Fibroblast of lung (primary cell): ENCODE measurements around the gene CTNNA1. TPM values are rescaled to one million over a fixed set of nuclear protein-coding genes. Genes with fewer than 3 reads are reported as not detected.

ENCODE experiments used
- DNase-seq, 2 donors: peaks; one replicate each; pipeline versions ENCODE4 v3.0.0 to v3.0.0-alpha.2; 2010; ENCODE audit warnings: low read depth in 2 of 2
- H2AFZ ChIP-seq: 2 replicates; pipeline ENCODE4 v1.5.1; 2012; ENCODE audit warnings: low read length, control low read depth, inconsistent platforms
- H3K27ac ChIP-seq: 2 replicates; pipeline ENCODE4 v1.5.1; 2011; ENCODE audit warnings: low read length, control low read depth; ENCODE audit not compliant: insufficient read depth
- H3K27me3 ChIP-seq: 2 replicates; pipeline ENCODE4 v1.5.1; 2011; ENCODE audit warnings: mild to moderate bottlenecking, low read length; ENCODE audit not compliant: control insufficient read depth, insufficient read depth
- H3K36me3 ChIP-seq: 2 replicates; pipeline ENCODE4 v1.5.1; 2011; ENCODE audit warnings: low read length; ENCODE audit not compliant: control insufficient read depth, insufficient read depth
- H3K4me1 ChIP-seq: 2 replicates; pipeline ENCODE4 v1.5.1; 2011; ENCODE audit warnings: low read length; ENCODE audit not compliant: control insufficient read depth, insufficient read depth; ENCODE audit errors: extremely low read depth
- H3K4me2 ChIP-seq: 2 replicates; pipeline ENCODE4 v1.5.1; 2011; ENCODE audit warnings: low read length, control low read depth; ENCODE audit not compliant: insufficient read depth; ENCODE audit errors: extremely low read depth
- H3K4me3 ChIP-seq, 4 experiments: fragments of 200-600 bp in 1 of 4; sonication (generic) in 1 of 4; replicated peaks in 1 of 4; 2 replicates each; pipeline ENCODE4 v1.5.1; 2011 to 2016; ENCODE audit warnings: low read length in 4 of 4, low read depth in 3 of 4, mild to moderate bottlenecking in 3 of 4, control low read depth in 2 of 4, inconsistent platforms in 1 of 4, mixed read lengths in 1 of 4; ENCODE audit not compliant: insufficient read depth in 1 of 4; ENCODE audit errors: control extremely low read depth in 1 of 4
- H3K79me2 ChIP-seq: 2 replicates; pipeline ENCODE4 v1.5.1; 2012; ENCODE audit warnings: mild to moderate bottlenecking, low read length, inconsistent platforms; ENCODE audit not compliant: control insufficient read depth, insufficient read depth
- H3K9ac ChIP-seq: 2 replicates; pipeline ENCODE4 v1.5.1; 2011; ENCODE audit warnings: mild to moderate bottlenecking, low read length, control low read depth; ENCODE audit not compliant: insufficient read depth
- H3K9me3 ChIP-seq: 2 replicates; pipeline ENCODE4 v1.5.1; 2012; ENCODE audit warnings: low read depth, low read length; ENCODE audit not compliant: control insufficient read depth, insufficient read depth
- H4K20me1 ChIP-seq: 2 replicates; pipeline ENCODE4 v1.5.1; 2011; ENCODE audit warnings: low read length; ENCODE audit not compliant: control insufficient read depth, insufficient read depth; ENCODE audit errors: extremely low read depth
- CTCF ChIP-seq, 2 donors: IDR thresholded peaks in 1 of 2; conservative IDR thresholded peaks in 1 of 2; 1 replicate in 1 of 2; 2 replicates in 1 of 2; pipeline ENCODE4 v1.5.1; 2011 to 2012; ENCODE audit warnings: low read length in 2 of 2, control low read depth in 1 of 2, inconsistent platforms in 1 of 2, low read depth in 1 of 2, mild to moderate bottlenecking in 1 of 2
- EZH2 ChIP-seq: IDR thresholded peaks from 2 replicates; pipeline ENCODE4 v1.5.1; 2012; ENCODE audit warnings: low read length, control low read depth, mild to moderate bottlenecking; ENCODE audit errors: missing control alignments
- polyA plus RNA-seq, 2 donors: library from polyadenylated mRNA; depleted of rRNA in 1 of 2; stranded (reverse) in 1 of 2; unstranded in 1 of 2; fragments of >200 nt; gene quantifications; 2 replicates each; pipeline ENCODE4 v1.2.1, GENCODE V29; 2011 to 2012; ENCODE audit warnings: missing spikeins in 1 of 2
- total RNA-seq: library from RNA; depleted of rRNA; stranded (reverse); fragments of >200 nt; gene quantifications from 2 replicates; pipeline ENCODE4 v1.2.1, GENCODE V29; 2014

CTNNA1 gene
- total and polyA plus RNA-seq, 2 donors (not counting 1 experiment from before 2014, with no cell fraction given) = 181 to 557 TPM

GRCh38 chr5:138717399-138717798 is 35.8 kb upstream of the CTNNA1 start:
- no peaks in the 10 kb centered on the region for H4K20me1 ChIP-seq
- DNase-seq = no peak
- H3K36me3 ChIP-seq = no peaks in the 10 kb centered on the region
- H3K79me2 ChIP-seq = no peaks in the 10 kb centered on the region
- no peak overlapping the region for H3K4me2 ChIP-seq
- H3K27ac ChIP-seq = no peak overlapping the region
- no peaks in the 10 kb centered on the region for H3K9me3 ChIP-seq
- H2AFZ ChIP-seq = no peak overlapping the region
- no peaks in the 10 kb centered on the region for H3K4me1 ChIP-seq
- no peak overlapping the region for H3K9ac ChIP-seq
- TF ChIP-seq EZH2 = no peak
- no peak for TF ChIP-seq CTCF (conservative IDR thresholded peaks at IDR 0.05 in 1 of 2, IDR thresholded peaks at IDR 0.05 in 1 of 2; ENCODE audit: low read depth in 1 of 2, low read length in 2 of 2)
- no peak overlapping the region for H3K4me3 ChIP-seq
- H3K27me3 ChIP-seq = no peaks in the 10 kb centered on the region

- H3K27ac ChIP-seq = no peak overlapping the region
- H4K20me1 ChIP-seq = no peaks in the 10 kb centered on the region
- no peaks in the 10 kb centered on the region for H3K36me3 ChIP-seq
- no peak overlapping the region for H3K9ac ChIP-seq
- no peak for TF ChIP-seq EZH2
- TF ChIP-seq CTCF (conservative IDR thresholded peaks at IDR 0.05 in 1 of 2, IDR thresholded peaks at IDR 0.05 in 1 of 2; ENCODE audit: low read depth in 1 of 2, low read length in 2 of 2) = no peak
- H3K79me2 ChIP-seq = no peaks in the 10 kb centered on the region
- no peaks in the 10 kb centered on the region for H3K4me1 ChIP-seq
- no peaks in the 10 kb centered on the region for H3K9me3 ChIP-seq
- no peak overlapping the region for H3K4me3 ChIP-seq
- H3K4me2 ChIP-seq = no peak overlapping the region
- DNase-seq = no peak
- no peak overlapping the region for H2AFZ ChIP-seq
- H3K27me3 ChIP-seq = no peaks in the 10 kb centered on the region
These were observed 33.4 kb upstream of the CTNNA1 start for GRCh38 chr5:138719811-138720210.

GRCh38 chr5:138720840-138721239 is 32.4 kb upstream of the CTNNA1 start:
- H3K4me1 ChIP-seq = no peaks in the 10 kb centered on the region
- H4K20me1 ChIP-seq = no peaks in the 10 kb centered on the region
- no peaks in the 10 kb centered on the region for H3K27me3 ChIP-seq
- no peak for DNase-seq
- H3K9me3 ChIP-seq = no peaks in the 10 kb centered on the region
- H3K27ac ChIP-seq = no peak overlapping the region
- no peak for TF ChIP-seq EZH2
- TF ChIP-seq CTCF (conservative IDR thresholded peaks at IDR 0.05 in 1 of 2, IDR thresholded peaks at IDR 0.05 in 1 of 2; ENCODE audit: low read depth in 1 of 2, low read length in 2 of 2) = no peak
- H3K79me2 ChIP-seq = no peaks in the 10 kb centered on the region
- H3K36me3 ChIP-seq = no peaks in the 10 kb centered on the region
- no peak overlapping the region for H3K4me2 ChIP-seq
- no peak overlapping the region for H2AFZ ChIP-seq
- no peak overlapping the region for H3K9ac ChIP-seq
- H3K4me3 ChIP-seq = no peak overlapping the region
